Activated naive CD4-positive, alpha-beta T cell treated with Interleukin-2 at 50 U/mL for 16 hours (primary cell): ENCODE measurements around the gene FCER2.
A peak's percentile ranks its signal among the peaks of the same experiment; 100 is the strongest.

Experiments
- DNase-seq: peaks from one replicate; pipeline ENCODE4 v3.0.0-alpha.2; 2020

FCER2 gene

GRCh38 chr19:7732045-7732444 lies 30.1 kb upstream of the FCER2 start, which contains the start of gene CLEC4G:
Gene CLEC4G (minus strand): TSS chr19:7732110. CDS start chr19:7732102, 8 bp downstream.
- DNase-seq: no peak

- DNase-seq: no peak
Measured at GRCh38 chr19:7731615-7732014, 29.7 kb upstream of the FCER2 start.

- no peak for DNase-seq
Measured at GRCh38 chr19:7731218-7731595, 29.3 kb upstream of the FCER2 start.

GRCh38 chr19:7730286-7731217 lies 28.6 kb upstream of the FCER2 start:
- no peak for DNase-seq

GRCh38 chr19:7729831-7730285 lies 27.9 kb upstream of the FCER2 start:
- DNase-seq: no peak

GRCh38 chr19:7729211-7729610 lies 27.3 kb upstream of the FCER2 start:
- no peak for DNase-seq

GRCh38 chr19:7725791-7726190 lies 23.9 kb upstream of the FCER2 start:
- DNase-seq: no peak

- DNase-seq: no peak
Measured at GRCh38 chr19:7722231-7722651, 20.3 kb upstream of the FCER2 start.

- no peak for DNase-seq
Measured at GRCh38 chr19:7720351-7720750, 18.4 kb upstream of the FCER2 start.

GRCh38 chr19:7718668-7719067 lies 16.7 kb upstream of the FCER2 start:
- no peak for DNase-seq

GRCh38 chr19:7716762-7717161 lies 14.8 kb upstream of the FCER2 start:
- DNase-seq: no peak

GRCh38 chr19:7715671-7716070 lies 13.7 kb upstream of the FCER2 start:
- no peak for DNase-seq

GRCh38 chr19:7710616-7711015 lies 8.7 kb upstream of the FCER2 start:
- DNase-seq: no peak

GRCh38 chr19:7709932-7710460 lies 8.1 kb upstream of the FCER2 start:
- no peak for DNase-seq

- no peak for DNase-seq
Measured at GRCh38 chr19:7706955-7707456, 5.1 kb upstream of the FCER2 start.

- DNase-seq: no peak
Measured at GRCh38 chr19:7706188-7706954, 4.4 kb upstream of the FCER2 start.

- peak; percentile 81 for DNase-seq
Measured at GRCh38 chr19:7705387-7706187, 3.7 kb upstream of the FCER2 start.

GRCh38 chr19:7704280-7705060 lies 2.5 kb upstream of the FCER2 start:
- DNase-seq: no peak

- DNase-seq: no peak
Measured at GRCh38 chr19:7703332-7703731, 1.4 kb upstream of the FCER2 start.

GRCh38 chr19:7701049-7701653 lies 780 bp downstream of the FCER2 start:
- no peak for DNase-seq
